A673 (cell line): ENCODE data around the gene DDX20. TPM values are rescaled to one million over a fixed set of nuclear protein-coding genes. Genes with fewer than 3 reads are reported as not detected.

Source experiments
- Bru-seq: library from RNA; stranded (reverse); fragments of 400-500 nt; gene quantifications from one replicate; lab custom pipeline; 2021; lab: Mats Ljungman, UMichigan
- BruChase-seq, 2 experiments: library from RNA; stranded (reverse); fragments of 400-500 nt; gene quantifications; one replicate each; lab custom pipeline; 2021; lab: Mats Ljungman, UMichigan
- BruUV-seq: library from RNA; stranded (reverse); fragments of 400-500 nt; replicated peaks from 2 replicates; lab custom pipeline; 2021; lab: Mats Ljungman, UMichigan
- CTCF ChIA-PET: fragments of 300-600 bp; sonication (Branson Sonifier 250); formaldehyde crosslinking; loops from one replicate; lab custom pipeline; 2022; ENCODE audit warnings: antibody characterized with exemption; lab: Charles Lee
- POLR2A ChIA-PET: fragments of 300-600 bp; sonication (Branson Sonifier 250); formaldehyde crosslinking; loops from one replicate; lab custom pipeline; 2022; ENCODE audit warnings: antibody characterized with exemption; ENCODE audit not compliant: low non-redundant PET; lab: Charles Lee
- DNase-seq: peaks from one replicate; pipeline ENCODE4 v3.0.0-alpha.2; 2015; ENCODE audit warnings: low spot score
- H3K27ac ChIP-seq: fragments of 200-600 bp; sonication (generic); 2 replicates; pipeline ENCODE4 v1.5.1; 2016; ENCODE audit warnings: mixed run types, low read depth, mild to moderate bottlenecking, mixed read lengths, antibody characterized with exemption, low read length; ENCODE audit not compliant: poor library complexity, severe bottlenecking
- H3K27me3 ChIP-seq: fragments of 200-600 bp; sonication (generic); replicated peaks from 2 replicates; pipeline ENCODE4 v1.6.1; 2017; ENCODE audit warnings: mixed run types, low read depth, mild to moderate bottlenecking, mixed read lengths, antibody characterized with exemption, low read length; ENCODE audit not compliant: insufficient read depth, poor library complexity
- H3K36me3 ChIP-seq: fragments of 200-600 bp; sonication (generic); 2 replicates; pipeline ENCODE4 v1.6.1; 2016; ENCODE audit warnings: mixed run types, mild to moderate bottlenecking, mixed read lengths, antibody characterized with exemption, low read length; ENCODE audit not compliant: insufficient read depth, poor library complexity, severe bottlenecking
- H3K4me1 ChIP-seq: fragments of 200-600 bp; sonication (generic); 2 replicates; pipeline ENCODE4 v1.6.1; 2017; ENCODE audit warnings: mixed run types, mild to moderate bottlenecking, mixed read lengths, antibody characterized with exemption, low read length; ENCODE audit not compliant: insufficient read depth, poor library complexity, severe bottlenecking
- H3K4me3 ChIP-seq: fragments of 200-600 bp; sonication (generic); 2 replicates; pipeline ENCODE4 v1.5.1; 2016; ENCODE audit warnings: low read depth, mixed run types, mild to moderate bottlenecking, mixed read lengths, low read length; ENCODE audit not compliant: poor library complexity, severe bottlenecking
- H3K9me3 ChIP-seq: fragments of 200-600 bp; sonication (generic); 2 replicates; pipeline ENCODE4 v1.6.1; 2016; ENCODE audit warnings: mixed run types, low read depth, mild to moderate bottlenecking, mixed read lengths, antibody characterized with exemption, low read length; ENCODE audit not compliant: poor library complexity, severe bottlenecking
- EZH2 ChIP-seq: fragments of 200-600 bp; sonication (generic); IDR thresholded peaks from 2 replicates; pipeline ENCODE4 v1.6.1; 2017; ENCODE audit warnings: borderline replicate concordance, low read depth, mild to moderate bottlenecking, mixed read lengths, antibody characterized with exemption, low read length; ENCODE audit not compliant: poor library complexity, severe bottlenecking
- intact Hi-C: fragments of 100-400 bp; cut with micrococcal nuclease; formaldehyde crosslinking; loops from one replicate; pipeline ENCODE4 v1.10.0; 2022; ENCODE audit not compliant: unreplicated experiment
- long read RNA-seq: library from polyadenylated mRNA; stranded (forward); transcript quantifications from one replicate; pipeline ENCODE4 v2.0.0, GENCODE V29; 2022
- total RNA-seq: library from RNA; stranded (reverse); gene quantifications from 2 replicates; pipeline ENCODE4 v1.2.3, GENCODE V29; 2021
- TF ChIP-seq, protein P1 (sequence below): fragments of 300-800, 200-600 bp; sonication (generic); conservative IDR thresholded peaks from 2 replicates; pipeline ENCODE4 v1.5.1; 2017; ENCODE audit warnings: low read depth, mild to moderate bottlenecking, antibody characterized with exemption, low read length, moderate library complexity, mixed read lengths

The DDX20 gene
- total RNA-seq (22.8 and 26.1 TPM in 2 replicates), Bru-seq, nascent RNA (percentile 90 among the genes with signal in this experiment), BruChase-seq, experiment 1, labeled RNA remaining after a 2-hour chase (percentile 93 among the genes with signal in this experiment), BruChase-seq, experiment 2, labeled RNA remaining after a 6-hour chase (percentile 73 among the genes with signal in this experiment)
- long read RNA-seq, full-length matches to known transcripts, result 62 of 78 reads
- long read RNA-seq, partial matches to known transcripts, result 8 of 78 reads
- long read RNA-seq, other reads (novel, unspliced or antisense), result 8 of 78 reads

DNA sequence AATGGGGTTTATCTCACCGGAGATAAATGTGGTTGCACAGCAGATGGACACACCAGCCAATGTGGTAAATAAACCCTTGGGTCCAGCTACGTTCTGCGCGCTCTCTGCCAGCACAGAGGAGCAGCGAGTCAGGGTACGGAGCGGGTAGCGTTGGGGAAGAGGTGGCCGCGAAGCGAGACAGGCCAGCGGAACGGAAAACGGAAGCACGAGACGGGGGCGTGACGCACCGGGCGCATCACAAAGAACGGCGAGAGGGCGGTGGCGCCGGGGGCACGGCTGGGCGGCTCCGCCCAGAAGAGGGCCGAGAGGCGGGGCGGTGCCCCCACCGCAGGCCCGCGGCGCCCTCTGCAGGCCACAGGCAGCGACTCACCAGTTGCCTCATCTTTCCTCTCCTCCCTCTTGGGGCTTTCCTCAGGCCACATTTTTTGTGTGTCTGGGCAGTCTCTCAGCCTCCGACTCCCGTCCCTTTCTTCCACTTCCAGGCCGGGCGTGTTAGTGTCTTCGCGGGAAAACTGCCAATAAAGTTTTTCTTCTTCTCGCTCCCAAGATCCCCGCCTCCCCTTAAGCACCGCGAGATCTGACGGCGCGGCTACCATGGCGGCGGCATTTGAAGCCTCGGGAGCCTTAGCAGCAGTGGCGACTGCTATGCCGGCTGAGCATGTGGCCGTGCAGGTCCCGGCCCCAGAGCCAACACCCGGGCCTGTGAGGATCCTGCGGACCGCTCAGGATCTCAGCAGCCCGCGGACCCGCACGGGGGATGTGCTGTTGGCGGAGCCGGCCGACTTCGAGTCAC, at the start of gene DDX20:
TSS of gene DDX20 (plus strand) at position 571 of the 793 bp plus-strand sequence. CDS start at position 595, 24 bp downstream.
- ChIA-PET CTCF (interaction anchor here (0.5 to 1.1 kb wide), 3 partner anchors 12 to 248 kb away, joined by 3 to 4 read pairs (median 3); partner anchors contain the start of gene INKA2), POLR2A (no interaction called here)

GRCh38 chr1:111706921-111707320, 48.8 kb upstream of the DDX20 start:
- BruUV-seq, result no TSS peak
- POLR2A ChIA-PET, result no interaction called here
- Histone ChIP-seq H3K4me3 (no peak overlapping the region), H3K27ac (no peak overlapping the region), H3K4me1 (no peaks in the 10 kb centered on the region), H3K9me3 (no peaks in the 10 kb centered on the region), H3K36me3 (peaks cover 7% of the 10 kb centered on the region), H3K27me3 (no peaks in the 10 kb centered on the region)
- CTCF ChIA-PET, result no interaction called here
- intact Hi-C loops, result no loop called here
- no peak for DNase-seq
- TF ChIP-seq, protein P1, sequence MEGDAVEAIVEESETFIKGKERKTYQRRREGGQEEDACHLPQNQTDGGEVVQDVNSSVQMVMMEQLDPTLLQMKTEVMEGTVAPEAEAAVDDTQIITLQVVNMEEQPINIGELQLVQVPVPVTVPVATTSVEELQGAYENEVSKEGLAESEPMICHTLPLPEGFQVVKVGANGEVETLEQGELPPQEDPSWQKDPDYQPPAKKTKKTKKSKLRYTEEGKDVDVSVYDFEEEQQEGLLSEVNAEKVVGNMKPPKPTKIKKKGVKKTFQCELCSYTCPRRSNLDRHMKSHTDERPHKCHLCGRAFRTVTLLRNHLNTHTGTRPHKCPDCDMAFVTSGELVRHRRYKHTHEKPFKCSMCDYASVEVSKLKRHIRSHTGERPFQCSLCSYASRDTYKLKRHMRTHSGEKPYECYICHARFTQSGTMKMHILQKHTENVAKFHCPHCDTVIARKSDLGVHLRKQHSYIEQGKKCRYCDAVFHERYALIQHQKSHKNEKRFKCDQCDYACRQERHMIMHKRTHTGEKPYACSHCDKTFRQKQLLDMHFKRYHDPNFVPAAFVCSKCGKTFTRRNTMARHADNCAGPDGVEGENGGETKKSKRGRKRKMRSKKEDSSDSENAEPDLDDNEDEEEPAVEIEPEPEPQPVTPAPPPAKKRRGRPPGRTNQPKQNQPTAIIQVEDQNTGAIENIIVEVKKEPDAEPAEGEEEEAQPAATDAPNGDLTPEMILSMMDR, result no peak

More for the DNA sequence above, at the start of gene DDX20:
- peak; percentile 98 for DNase-seq
- TF ChIP-seq, protein P1, result peak; percentile 83
- no peak for TF ChIP-seq EZH2
- H3K4me1 ChIP-seq, result peaks cover 7% of the 10 kb centered on the region
- BruUV-seq, result no TSS peak
- no peaks in the 10 kb centered on the region for H3K27me3 ChIP-seq
- no peaks in the 10 kb centered on the region for H3K9me3 ChIP-seq
- H3K27ac ChIP-seq, result peak within 1 kb of the TSS; percentile 95
- intact Hi-C loops, result loop anchor here (1.0 to 5.0 kb wide), 2 partner anchors 15 to 308 kb away; partner anchors contain the start of genes ATP5PB and WDR77
- H3K36me3 ChIP-seq, result peaks cover 22% of the 10 kb centered on the region
- peak within 1 kb of the TSS; percentile 92 for H3K4me3 ChIP-seq

DNA sequence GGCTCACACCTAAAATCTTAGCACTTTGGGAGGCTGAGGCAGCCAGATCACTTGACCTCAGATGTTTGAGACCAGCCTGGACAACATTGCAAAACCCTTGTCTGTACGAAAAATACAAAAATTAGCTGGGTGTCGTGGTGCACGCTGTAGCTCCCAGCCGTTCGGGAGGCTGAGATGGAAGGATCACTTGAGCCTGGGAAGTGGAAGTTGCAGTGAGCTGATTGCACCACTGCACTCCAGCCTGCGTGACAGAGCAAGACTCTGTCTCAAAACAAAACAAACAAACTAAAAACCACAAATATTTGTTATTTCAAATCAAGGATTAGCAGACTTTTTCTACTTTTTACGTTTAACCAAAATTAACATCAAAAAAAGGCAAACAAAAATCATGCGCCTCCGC, 47.8 kb upstream of the DDX20 start:
- Histone ChIP-seq H3K27me3 (no peaks in the 10 kb centered on the region), H3K27ac (no peak overlapping the region), H3K4me1 (no peaks in the 10 kb centered on the region), H3K9me3 (no peaks in the 10 kb centered on the region), H3K36me3 (peaks cover 7% of the 10 kb centered on the region), H3K4me3 (no peak overlapping the region)
- POLR2A ChIA-PET, result no interaction called here
- DNase-seq, result no peak
- intact Hi-C loops, result no loop called here
- CTCF ChIA-PET, result no interaction called here
- TF ChIP-seq, protein P1, result no peak
- no peak for TF ChIP-seq EZH2
- no TSS peak for BruUV-seq
